ENCODE measurements around the gene CIRBP.

CIRBP gene

DNA sequence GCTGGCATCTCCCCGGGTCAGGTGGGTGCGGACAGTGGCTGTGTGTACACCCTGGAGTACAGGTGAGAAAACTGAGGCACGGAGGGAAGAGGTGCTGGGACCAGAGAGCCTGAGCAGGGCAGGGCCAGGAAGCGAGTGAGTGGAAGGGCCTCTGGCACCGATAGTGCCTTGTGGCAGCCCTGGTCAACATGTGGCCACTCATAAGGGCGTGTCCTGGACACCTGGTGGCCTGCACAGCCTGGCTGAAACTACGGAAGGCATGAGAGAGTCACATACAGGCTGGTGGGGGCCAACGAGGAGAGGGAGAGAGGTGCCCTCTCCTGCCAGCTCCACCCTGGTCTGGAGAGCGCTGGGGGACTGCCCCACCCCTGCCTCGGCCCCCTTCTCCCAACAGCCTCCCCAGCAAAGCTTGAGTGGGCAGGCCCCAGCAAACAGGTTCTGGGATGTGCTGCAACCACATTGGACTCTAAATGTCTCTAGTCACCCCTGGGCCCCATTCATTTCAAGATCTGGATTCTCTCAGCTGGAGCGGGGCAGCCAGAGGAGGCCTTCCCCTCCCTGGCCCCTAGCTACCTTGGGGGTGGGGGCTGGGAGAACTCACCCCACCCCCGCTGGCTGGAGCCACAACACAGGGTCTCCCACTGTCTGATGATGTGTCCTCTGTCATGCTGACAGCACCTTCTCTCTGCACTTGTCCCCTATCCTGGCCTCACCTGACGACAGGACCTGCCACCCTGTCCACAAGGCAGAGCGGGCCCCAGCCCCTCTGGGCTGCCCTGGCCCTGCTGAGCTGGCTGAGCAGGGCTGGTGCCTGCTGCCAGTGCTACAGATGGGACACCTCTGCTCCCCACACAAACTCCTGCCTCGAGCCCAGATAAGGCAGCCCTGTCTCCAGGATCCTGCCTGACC lies 37.1 kb upstream of the CIRBP start:
- no peak for DNase-seq

DNA sequence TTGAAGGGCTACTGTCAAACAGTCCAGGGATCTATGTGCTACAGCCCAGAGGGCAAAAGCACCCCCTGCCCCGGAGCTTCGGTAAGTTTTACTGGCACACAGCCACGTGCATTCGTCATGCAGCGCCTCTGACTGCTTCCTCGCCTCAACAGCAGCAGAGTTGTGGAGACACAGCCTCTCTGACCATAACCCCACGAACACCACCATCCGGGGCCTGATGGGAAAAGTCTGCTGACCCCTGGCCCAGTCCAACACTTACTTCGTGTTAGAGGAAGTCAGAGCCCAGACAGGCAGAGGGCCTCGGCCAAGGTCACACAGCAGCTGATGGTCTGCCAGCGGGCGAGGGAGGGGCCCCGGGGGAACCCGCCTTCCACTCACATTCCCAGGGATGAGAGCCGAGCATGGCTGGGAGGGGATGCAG lies 36.5 kb upstream of the CIRBP start:
- DNase-seq: peak; percentile 15

DNA sequence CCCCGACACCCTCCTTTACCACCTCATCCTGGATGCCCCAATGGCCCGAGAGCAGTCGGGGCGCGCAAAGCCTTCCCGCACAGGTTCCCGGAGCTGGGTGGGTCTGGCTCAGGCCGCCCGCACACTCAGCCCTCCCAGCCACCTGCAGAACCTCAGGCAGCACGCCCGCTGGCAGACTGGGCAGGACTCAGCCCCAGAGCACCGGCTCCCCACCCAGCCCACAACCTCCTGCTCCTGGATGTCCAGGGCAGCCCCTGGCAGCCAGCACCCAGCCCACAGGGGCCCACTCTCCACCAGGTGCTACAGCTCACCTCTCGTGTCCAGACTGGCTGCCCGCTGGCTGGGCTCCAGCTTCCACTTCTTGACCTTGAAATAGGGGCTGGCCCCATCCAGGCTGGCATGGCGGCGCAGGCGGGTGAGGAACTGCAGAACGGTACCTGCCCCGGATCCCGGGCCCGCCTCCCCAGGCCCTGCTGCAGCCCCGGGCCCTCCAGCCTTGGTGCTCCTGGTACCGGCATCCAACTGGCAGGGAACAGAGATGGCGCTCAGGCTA lies 35.9 kb upstream of the CIRBP start:
- no peak for DNase-seq

DNA sequence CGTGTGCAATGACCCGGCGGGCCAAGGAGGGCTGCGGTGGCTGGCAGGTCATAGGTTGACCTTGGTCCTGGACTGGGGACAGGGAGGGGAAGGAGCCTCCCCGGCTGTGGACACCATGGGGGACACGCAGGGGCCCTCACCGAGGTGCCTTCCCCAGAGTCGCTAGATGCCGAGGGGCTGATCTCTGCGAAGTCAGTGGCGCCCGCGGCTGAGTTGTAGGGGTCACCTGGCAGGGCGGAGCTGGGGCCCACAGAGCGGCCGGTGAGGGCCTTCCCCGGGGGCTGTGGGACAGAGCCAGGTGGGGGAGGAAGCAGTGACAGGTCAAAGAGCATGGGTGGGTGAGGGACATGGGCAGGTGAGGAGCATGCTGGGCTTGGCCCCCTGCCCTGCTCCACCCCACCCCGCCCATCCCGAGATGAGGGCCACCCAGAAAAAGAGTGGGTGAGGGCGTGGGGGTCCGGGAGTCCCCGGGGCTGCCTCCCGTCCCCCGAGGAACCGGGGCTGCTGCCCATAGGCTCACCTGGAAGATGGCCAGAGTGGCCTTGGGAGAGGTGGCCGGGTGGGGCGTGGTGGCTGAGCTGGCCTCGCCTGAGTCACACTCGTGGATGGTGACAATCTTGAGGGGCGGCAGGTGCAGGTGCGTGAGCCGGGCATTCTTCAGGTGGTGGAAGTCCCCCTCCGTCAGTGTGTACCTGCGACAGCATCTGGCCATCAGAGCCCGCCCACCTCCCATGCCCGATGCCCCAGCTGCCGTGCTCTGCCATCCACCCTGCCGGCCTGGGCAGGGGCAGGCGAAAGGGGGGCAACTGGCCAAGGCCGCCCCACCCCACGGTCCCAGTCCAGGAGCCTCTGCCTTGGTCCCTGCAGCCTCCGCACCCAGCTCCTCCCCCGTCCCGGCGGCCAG lies 34.8 kb upstream of the CIRBP start:
- DNase-seq: no peak

DNA sequence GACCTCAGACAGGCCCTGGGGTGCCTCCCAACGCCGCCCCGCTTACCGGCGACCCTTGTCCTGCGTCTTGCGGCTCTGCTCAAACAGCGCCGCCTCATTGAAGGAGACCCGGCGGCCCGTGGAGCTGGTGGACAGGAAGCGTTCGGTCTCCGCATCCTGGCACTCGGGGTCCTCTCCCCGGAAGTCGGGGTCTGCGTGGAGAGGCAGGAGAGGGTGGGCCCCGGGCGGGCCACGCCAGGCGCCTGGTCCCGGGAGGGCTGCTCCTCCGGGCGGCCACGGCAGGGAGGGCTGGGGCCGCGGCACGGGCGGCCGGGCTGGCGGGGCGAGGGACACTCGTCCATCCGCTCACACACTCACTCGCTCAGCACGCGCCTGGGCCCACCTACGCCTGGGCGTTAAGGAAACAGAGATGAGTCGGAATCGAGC lies 34.2 kb upstream of the CIRBP start:
- no peak for DNase-seq

DNA sequence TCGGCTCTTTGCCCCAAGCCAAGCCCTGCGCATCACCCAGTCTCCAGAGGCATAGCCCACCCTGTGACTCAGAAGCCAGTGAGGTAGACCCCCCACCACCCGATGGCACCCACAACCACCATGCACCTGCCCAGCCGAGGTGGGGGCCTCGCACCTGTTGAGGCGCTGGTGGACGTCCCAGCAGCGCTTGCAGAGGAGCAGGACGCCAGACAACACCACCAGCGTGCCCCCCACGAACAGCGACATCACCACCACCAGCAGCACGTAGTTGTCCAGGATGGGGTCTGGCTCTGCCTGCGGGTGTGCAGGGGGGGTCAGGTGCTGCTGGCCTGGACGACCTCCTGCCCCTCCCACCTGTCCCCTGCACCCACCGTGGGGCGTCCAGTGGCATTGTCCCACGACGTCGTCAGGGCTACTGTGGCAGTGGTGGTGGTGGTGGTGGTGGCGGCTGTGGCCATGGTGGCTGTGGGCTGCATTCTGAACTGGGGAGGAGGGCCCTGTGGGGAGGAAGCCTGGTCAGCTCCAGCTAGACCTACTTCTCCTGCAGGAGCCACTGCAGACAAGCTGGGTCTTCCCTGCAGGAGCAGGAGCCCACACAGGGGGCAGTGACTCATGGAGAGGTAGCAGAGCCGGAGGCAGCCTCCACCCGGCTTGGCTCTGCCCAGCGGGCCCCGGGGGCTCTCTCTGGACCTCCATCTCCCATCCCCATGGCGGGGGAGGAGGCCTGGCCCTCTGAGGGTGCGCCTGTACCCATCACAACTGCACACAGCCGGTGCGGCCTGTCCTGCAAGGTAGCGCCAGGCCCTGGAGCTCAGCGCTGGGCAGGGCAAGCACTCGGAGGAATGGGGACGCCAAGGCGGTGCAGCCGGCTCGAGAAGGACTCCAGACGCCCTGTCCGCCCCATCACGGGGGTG lies 33.2 kb upstream of the CIRBP start:
- no peak for DNase-seq

DNA sequence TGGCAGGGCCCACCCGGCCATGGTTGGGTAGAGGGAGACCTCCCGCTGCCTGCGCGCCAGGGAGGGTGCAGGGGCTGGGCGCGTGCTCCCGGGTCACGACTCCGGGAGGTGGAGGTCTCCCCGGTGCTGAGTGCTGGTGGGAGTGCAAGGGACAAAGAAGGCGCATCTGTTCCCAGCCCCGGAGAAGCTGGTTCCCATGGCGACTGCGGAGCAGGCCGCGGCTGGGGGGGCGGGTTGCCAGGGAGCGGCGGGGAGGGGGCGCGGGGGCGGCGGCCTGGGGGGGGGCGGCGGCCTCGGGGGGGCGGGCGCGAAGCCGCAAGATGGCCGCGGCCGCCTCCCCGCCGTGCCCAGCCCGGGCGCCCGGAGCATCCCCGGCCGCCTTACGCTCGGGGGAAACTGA lies 32.6 kb upstream of the CIRBP start:
- DNase-seq: no peak

DNA sequence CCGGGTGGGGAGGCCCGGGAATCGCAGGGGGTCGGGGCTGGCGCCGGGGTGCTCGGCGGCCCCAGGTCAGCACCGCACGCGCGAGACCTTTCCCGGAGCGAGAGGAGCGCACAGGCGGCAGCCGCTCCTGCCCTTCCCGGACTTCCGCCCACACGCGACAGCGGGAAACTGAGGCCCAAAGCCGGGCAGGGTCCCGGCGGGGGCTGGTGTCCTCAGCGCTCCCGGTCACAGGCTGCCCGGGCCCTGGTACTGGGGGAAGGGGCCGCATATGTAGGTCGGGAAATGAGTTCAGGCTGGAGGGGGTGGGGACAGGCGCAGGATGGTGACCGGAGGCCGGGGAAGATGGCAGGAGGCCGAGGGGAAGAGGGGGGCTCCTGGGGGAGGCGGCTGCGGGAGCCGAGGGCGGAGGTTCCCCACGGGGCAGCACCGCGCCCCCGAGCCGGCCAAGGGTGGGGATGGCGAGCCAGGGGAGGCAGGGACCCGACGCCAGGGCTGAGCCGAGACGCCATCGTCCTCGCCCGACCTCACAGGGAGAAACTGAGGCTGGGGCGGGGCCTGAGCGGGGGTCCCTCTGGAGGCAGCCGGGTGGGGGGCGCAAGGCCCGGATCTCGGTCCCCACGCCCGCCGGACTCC lies 32.0 kb upstream of the CIRBP start:
- no peak for DNase-seq

DNA sequence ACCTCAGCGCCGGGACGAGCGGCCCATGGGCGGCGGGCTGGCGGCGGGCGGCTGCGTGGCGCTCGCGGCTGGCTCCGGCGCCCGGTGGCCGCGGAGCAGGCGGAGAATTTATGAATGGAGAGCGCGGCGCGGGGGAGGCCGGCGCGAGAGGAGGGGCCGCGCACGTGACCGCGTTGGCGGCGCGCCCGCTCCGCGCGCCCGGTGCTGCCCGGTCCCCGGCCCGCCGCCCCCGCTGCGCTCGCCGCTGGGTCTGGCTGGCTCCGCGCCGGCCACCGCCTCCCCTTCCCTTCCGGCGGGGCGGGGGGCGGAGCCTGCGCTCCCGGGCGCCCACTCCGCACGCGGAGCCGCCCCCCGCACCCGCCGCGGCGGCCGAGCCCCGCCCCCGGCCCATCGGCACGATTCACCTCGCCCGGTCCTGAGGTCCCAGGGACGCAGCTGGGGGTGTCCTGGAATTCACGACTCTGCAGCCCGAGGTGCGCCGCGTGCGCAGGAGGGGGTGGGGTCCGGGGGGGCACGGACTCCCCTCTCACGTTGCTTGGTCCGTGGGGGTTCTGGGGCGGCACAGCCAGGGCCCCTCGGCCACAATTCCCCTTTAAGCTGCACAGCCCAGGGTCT lies 31.3 kb upstream of the CIRBP start, which contains the start of gene CBARP:
TSS of gene CBARP (minus strand) at position 252 of the 615 bp plus-strand sequence. CDS start 1,905 bp downstream, outside the sequence.
- no peak for DNase-seq

DNA sequence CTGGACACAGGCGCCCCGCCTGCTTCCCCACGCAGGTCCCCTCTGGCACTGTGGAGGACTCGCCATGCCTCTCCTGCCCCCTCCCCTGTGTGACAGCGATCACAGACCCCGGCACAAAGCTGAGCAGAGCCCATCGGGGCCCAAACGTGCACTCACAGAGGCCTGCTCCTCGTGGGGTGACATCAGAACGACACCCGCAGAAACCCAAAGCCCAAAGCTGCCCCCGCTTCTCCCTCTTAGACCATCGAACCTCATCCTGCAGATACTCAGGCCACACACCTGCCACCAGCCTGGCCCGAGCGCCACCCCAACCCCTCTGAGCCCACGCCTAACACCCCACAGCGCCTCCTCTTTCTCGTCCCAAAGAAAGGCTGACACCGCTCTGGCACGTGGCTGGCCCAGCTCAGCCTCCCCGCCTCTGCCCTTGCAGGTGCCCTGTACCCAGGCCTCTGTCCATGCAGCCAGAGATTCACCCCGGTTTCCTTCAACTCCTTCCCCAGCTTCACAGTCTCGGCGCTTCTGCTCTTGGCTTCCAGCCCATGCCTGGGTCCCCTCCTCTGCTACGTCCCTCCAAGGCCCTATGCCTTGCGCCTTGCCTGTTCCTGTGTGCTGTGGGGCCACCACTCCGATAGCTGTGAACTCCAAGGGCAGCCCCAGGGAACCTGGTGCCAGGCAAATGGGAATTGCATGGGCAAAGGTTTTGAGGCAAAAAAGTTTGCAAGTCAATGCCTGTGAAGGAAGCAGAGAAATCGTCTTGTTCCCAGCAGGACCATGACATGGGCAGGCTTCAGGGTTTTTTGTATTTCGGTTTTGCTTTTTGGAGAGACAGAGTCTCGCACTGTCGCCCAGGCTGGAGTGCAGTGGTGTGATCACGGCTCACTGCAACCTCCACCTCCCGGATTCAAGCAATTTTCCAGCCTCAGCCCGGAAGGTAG lies 30.5 kb upstream of the CIRBP start:
- DNase-seq: no peak

DNA sequence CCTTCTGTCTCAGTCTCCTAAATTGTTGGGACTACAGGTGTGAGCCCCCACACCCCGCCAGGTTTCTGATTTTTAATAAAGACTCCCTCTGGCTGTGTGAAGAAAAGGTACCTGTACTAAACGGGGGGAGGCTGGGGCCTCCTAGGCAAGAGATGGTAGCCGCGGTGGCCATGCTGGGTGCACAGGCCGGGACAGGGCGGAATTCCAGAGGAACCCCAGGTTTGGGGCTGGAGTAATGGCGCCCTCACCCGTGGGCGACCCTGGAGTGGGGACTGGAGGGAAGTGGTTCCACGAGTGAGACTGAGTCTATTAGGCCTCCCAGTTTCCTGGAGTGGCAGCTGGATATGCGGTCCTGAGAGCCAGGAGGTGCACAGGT lies 29.7 kb upstream of the CIRBP start:
- DNase-seq: no peak

DNA sequence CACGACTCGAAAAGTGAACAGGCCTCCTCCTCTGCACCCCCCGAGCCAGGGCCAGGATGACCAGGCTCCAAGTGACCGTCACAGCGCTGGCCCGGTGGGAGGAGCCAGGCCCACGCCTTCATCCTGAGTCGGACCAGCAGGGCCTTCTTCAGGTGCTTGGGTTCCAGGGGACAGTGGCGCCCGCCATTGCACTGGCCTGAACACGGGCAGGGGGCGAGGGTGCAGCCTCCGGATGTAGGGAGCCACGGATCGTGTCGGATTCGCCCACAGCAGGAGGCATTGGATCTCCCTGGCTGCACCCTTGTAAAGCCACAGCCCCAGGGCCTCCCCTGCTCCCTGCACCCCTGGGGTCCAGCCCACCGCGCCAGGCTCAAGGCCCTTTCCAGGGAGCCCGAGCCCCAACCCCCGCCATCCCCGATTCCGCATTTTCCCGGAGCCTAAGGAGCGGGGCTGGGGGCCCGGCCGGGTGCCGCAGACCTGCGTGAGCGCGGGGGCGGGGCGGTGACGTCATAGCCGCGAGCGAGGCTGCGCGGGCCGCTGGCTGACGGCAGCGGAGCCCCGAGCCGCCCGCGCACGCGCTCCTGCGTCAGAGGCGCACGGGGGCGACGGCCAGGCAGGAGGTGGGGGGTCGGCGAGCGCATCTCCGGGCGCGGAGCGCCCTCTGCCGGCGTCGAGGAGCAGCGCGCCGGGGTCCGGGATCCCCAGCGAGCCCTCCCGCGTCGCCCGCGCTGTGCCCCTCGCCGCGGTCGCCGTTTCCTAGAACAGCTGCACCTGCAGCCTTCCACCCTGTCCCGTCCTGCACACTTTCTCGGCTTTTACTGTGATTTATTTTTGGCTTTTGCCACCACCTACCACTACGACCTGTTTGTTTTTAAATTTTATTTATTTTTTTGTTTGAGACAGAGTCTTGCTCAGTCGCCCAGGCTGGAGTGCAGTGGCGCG lies 29.1 kb upstream of the CIRBP start:
- peak; percentile 90 for DNase-seq

DNA sequence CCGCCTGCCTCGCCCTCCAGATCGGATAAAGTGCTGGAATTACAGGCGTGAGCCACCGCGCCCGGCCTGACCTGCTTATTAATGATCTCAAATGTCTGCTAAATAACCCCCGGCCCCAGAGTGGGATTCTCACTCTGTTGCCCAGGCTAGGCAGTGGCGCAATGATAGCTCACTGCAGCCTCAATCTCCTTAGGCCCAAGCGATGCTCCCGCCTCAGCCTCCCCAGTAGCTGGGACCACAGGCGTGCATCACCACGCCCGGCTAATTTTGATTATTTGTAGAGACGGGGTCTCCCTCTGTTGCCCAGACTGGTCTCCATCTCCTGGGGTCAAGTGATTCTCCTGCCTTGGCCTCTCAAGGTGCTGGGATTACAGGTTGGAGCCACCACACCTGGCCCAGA lies 28.2 kb upstream of the CIRBP start:
- DNase-seq: no peak

DNA sequence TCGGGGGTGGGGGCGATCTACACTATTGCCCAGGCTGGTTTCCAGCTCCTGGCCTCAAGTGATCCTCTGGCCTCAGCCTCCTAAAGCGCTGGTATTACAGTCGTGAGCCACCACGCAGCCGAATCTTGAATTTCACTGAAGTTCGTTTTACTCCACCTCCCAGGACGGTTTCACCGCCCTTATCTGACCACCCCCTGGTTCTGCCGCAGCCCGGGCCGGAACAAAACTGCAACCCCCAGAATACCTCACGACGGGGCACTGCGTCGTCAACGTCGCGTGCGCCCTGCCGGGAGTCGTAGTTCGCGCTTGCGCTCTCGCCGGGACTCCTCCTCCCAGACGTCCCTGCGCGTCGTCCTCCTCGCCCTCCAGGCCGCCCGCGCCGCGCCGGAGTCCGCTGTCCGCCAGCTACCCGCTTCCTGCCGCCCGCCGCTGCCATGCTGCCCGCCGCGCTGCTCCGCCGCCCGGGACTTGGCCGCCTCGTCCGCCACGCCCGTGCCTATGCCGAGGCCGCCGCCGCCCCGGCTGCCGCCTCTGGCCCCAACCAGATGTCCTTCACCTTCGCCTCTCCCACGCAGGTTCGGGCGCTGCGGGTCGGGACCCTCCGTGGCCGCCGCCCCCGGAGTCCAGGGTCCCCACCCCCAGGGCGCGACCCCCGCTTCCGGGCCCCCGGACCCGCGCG lies 27.6 kb upstream of the CIRBP start, which contains the start of gene ATP5F1D:
TSS of gene ATP5F1D (plus strand) at position 335 of the 679 bp plus-strand sequence. CDS start at position 435, 100 bp downstream.
- peak; percentile 92 for DNase-seq

DNA sequence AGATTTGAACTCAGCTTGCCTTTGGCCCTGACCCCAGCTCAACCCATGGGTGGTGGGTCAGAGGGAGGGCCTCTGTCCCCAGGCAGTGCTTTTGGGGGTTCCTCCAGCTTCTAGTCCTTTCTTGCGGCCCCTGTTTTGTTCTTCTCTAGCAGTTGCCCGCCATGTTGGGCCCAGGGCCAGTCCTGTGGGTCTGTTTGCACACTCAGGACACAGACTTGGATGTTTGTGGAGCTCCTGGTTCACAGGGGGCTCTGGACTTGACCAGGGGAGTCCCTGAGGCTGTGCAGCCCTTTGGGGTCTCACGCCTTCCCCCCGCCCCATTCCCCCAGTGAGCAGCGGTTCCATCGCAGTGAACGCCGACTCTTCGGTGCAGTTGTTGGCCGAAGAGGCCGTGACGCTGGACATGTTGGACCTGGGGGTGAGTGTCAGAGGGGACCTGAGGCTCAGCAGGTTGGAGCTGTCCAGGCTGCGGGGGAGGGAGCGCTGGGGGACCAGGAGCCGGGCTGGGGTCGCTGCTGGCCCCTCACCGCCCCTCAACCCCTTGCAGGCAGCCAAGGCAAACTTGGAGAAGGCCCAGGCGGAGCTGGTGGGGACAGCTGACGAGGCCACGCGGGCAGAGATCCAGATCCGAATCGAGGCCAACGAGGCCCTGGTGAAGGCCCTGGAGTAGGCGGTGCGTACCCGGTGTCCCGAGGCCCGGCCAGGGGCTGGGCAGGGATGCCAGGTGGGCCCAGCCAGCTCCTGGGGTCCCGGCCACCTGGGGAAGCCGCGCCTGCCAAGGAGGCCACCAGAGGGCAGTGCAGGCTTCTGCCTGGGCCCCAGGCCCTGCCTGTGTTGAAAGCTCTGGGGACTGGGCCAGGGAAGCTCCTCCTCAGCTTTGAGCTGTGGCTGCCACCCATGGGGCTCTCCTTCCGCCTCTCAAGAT lies 25.1 kb upstream of the CIRBP start:
- peak; percentile 65 for DNase-seq

DNA sequence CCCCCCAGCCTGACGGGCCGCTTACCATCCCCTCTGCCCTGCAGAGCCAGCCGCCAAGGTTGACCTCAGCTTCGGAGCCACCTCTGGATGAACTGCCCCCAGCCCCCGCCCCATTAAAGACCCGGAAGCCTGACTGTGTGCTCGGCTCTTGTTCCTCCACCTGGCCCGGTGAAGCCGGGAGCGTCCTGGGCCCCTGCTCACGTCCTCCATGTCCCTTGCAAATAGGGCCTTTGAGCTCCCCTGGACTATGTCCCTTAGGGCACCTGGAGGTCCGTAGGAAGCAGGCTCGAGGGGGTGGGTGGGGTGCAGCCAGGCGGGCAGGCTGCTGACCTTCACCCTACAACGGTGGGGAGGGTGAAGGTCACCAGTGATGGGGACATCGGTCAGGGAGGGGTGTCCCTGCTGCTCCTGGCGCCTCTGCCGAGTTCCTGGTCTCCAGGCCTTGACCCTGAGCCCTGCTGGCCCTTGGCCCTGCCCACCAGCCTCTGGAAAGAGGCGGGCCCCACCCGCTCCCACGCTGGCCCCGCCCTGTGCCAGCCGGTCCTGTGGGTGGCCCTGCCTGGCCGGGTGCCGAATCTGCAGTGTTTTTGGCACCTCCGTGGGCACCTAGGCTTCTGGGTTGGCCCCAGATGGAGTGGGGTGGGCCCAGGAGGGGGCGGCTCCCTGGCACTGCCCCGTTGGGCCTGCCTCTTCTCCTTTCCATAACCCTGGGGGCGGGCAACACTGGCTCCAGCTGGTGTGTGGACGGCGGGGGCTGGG lies 24.3 kb upstream of the CIRBP start:
- DNase-seq: no peak
